Islet precursor cell (in vitro differentiated cells): ENCODE results near the gene LMCD1.
A peak's percentile ranks its signal among the peaks of the same experiment; 100 is the strongest.

ENCODE experiments used
- DNase-seq: peaks from one replicate; pipeline ENCODE4 v3.0.0-alpha.2; 2018

Gene LMCD1

DNA sequence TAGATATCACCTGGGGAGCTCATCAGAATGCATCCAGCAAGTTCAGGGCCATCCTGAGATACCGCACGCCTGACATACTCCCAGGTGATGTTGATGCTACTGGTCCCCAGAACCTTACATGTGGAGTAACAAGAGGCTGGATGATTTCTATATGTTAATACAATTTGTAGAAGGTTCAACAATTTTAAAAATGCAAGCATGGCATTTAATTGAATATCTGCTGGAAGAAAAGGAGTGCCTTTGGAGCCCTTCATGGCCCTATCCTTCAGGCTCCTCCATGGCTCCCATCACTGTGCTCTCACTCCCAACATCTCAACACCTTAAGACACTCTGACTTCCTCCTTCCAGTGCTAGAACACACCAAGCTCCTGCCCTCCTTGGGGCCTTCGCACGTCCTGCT lies 36.6 kb downstream of the LMCD1 start:
- DNase-seq: no peak

DNA sequence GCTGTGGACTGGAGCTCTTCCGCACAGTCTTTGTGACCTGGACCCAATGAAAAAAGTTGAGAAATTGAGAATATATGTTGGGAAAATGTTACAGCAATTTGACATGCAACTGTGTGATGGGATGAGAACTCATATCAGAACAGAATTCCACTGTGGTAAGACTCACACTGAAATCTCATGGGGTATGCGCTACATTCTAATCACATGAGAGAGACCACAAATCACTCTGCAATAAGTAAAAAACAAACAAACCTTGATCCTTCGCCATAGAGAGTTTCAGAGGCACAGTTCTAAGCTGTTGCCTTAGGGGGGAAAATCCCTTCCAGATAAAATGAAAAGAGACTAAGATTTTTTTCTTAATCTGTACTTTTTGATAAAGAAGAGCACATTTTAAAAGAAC lies 37.3 kb downstream of the LMCD1 start:
- no peak for DNase-seq

DNA sequence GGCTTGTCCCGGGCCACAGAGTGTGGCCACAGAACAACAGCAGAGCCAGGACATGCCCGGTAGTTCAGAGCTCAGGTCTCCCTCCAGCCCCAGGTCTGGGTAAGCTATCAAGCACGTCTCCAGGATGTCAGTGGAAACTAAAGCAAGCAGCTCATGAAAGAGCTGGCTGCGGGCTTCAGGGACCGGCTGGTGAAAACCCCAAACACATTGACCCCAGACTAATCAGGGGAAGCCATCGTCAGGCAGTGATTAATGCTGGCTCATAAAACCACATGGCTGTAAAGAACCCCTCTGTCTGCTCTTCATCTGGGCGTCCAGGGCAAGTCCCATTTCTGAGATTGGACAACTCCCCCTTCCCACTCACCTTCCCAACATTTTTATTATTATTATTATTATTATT lies 37.8 kb downstream of the LMCD1 start:
- DNase-seq: no peak

DNA sequence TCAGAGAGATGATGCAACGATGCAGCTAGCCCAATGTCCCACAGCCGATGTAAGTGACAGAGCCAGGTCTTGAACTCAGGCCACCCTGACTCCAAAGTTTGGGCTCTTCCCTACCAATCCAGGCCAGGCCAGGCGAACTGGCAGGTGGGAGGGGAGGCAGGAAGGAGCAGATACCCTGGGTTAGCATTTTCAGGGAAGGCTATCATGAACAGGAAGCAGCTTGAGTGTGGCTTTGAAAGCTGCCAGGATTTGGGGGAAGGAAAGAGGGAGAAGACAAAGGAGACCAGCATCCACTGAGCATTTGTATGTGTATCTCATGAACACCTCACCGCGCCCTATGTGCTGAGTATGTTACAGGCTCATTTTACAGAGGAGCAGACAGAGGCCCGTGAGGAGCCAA lies 38.8 kb downstream of the LMCD1 start:
- no peak for DNase-seq

DNA sequence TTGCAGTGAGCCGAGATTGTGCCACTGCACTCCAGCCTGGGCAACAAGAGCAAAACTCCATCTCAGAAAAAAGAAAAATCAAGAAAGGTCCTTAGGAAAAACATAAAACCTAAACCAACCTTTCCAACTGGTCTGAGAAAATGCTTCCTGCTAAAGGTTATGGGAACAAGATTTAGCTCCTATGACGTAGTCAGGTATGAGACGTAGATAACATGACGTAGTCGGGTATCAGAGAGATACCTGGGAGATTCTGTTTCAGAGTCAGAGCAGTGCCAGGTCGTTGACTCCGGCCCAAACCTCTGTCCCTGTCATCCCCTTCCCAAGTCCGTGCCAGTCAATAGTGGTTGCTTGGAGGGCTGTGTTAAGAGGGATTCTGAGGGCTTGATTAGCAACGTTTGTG lies 39.9 kb downstream of the LMCD1 start:
- no peak for DNase-seq

DNA sequence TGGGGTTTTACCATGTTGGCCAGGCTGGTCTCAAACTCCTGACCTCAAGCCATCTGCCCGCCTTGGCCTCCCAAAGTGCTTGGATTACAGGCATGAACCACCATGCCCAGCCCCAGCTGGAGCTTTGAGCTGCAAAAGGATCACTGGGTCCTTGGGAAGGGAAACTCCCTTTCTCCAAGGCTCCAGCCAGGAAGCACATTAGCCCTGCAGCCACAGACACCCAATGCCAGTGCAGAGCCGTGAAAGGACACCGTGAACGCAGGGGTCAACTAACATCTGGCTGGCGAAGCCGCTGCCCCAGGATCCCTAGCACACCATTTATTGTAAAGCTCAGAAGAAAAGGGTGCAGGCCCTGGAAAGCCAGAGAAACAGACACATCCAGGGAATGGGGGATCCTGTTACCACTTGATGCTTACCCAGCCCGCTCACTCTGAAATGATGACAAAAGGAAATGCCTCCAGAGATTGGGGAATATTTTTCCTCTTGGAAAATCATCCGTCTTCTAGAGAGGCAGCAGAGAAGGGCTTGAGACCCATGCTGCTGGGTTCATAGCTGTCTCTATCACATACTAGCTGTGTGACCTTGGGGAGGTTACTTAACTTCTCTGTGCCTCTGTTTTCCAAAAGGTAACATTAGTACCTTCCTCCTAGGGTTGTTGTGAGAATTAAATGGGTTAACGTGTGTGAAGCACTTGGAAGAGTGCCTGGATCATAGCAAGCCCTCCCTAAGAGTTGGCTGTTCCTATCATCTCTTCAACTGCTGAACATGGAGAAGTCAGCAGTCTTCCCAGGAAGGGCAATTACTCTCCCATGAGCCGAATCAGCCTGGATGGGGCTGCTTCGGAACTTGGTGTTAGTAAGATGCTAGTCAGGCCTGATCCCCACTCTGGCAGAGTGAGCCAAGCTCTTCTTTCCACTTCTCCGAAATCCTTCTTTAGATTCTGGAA lies 40.8 kb downstream of the LMCD1 start:
- DNase-seq: no peak

DNA sequence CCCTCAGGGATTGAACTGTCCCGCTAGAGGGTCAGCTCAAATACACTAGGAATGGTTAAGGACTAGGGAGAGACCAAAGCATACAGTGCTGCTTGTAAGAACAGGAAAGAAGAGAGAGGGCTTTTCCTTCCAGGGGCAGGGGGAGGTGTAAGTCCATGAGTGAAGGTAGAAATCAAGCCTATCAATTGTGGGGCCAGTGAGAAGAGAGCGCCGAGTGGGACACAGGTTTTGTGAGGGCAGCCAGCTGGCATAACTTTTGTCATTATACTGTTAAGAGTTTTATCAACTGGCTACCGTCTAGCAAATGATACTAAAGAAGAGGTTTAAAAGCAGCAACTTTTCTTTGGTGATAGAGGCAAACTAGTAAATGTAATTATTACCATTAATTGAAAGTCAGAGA lies 45.0 kb downstream of the LMCD1 start:
- no peak for DNase-seq

DNA sequence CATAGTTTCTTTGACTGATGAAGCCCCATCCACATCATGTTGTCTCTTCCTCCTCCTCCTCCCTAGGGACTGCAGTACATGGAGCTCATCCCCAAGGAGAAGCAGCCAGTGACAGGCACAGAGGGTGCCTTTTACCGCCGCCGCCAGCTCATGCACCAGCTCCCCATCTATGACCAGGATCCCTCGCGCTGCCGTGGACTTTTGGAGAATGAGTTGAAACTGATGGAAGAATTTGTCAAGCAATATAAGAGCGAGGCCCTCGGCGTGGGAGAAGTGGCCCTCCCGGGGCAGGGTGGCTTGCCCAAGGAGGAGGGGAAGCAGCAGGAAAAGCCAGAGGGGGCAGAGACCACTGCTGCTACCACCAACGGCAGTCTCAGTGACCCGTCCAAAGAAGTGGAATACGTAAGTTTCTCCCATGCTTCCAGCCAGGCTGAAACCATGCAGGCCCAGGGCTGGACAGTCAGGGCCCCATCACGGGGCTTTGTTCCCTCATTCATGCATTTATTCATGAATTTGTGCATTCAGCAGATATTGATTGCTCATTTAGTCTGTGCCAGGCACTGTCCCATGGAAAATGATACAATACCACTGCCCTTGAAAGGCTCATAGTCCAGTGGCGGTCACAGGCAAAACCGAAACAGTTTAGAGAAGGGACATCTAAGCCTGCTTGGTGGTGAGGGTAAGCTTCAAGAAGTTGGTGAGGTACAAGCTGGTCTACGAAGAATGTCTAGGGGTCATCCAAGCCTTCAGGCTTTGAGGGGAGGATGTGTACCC lies 47.1 kb downstream of the LMCD1 start:
- DNase-seq: no peak

DNA sequence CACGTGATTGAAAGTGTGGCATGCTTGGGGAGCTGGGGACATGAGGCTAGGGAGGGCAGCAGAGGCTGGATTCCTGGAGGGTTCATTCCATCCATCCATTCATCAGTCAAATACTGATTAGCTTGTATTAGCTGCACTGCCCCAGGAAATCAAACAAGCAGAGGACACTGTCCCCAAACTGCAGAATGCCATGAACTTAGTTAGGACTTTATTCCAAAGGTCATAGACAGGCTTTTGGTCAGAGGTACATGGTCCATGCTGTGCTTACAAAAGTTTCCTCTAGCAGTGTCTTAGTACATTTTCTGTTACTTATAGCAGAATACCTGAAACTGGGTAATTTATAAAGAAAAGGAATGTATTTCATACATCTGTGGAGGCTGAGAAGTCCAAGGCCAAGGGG lies 47.7 kb downstream of the LMCD1 start:
- no peak for DNase-seq

DNA sequence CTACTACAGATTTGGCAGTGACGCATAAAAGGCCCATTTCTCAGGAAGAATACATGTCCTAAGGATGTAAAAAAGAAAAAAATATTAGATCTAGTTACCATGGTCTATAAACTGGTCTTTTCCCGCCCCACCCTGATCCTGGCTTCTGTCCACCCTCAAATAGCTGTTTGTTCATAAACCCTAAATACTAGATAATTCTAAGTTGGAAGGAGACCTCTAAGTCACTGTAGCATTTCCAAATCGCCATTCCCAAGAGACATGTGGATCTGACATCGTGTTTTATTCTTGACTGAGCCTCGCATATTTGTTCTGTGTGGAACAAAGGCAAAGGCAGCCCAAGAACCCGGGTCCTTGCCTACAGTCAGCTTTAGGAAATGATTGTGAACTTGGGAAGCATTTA lies 49.0 kb downstream of the LMCD1 start:
- DNase-seq: no peak

DNA sequence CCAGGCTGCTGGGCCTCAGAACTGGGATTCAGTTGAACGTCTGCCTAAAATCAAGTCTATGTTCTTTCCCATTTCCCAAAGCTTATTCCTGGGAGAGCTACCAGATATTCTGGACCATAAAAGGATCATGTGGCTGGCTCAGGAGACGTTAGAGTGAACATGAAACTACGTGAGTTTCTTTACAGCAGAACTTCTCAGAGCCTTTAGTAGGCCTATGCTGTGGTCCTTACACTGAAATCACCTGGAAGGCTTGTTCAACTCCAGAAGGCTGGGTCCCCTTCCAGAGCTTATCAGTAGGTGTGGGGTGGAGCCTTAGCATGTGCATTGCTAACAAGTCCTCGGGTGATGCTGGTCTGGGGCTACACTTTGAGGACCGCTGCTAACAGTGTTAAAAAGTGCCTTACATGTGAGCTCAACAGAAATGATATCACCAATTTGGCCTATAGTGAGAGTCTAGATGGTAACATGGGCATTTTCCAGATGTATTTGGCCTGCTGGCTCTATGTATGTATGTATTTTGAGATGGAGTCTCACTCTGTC lies 50.7 kb downstream of the LMCD1 start:
- no peak for DNase-seq

DNA sequence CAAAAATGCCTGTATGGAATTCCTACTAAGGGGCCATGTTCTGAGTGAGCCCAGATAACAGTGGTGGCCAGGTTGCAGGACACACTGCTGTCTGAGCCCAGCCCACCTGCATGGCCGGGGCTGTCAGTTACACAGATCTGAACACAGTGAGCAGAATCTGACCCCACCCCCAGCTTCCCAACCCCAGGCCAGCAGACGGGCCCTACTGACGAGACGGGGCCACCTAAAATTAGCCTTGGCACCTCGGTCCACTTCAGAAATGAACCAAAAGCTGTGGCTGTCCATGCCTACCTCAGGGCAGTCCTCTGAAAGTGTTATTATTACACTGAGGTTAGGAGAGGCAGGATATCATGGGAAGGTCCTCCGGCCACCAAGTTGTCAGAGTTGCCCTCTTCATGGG lies 51.8 kb downstream of the LMCD1 start:
- no peak for DNase-seq

DNA sequence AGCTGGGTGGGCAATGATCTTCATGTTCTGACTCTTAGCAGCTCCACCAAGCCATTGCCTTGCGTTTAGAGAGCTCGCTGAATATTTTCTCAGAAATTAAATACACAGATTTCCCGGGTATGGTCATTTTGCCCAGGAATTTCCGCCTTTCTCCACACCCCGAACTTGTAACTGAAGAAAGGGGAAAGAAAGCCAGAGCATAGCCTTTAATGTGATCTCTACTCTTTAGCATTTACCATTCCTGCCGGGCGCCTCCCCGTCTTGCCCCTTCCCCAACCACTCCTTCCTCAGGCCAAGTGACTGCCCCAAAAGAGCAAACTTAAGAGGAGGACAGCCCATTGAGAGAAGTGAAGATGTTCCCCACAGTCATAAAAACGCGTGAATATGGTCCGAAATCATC lies 53.1 kb downstream of the LMCD1 start:
- DNase-seq: no peak

DNA sequence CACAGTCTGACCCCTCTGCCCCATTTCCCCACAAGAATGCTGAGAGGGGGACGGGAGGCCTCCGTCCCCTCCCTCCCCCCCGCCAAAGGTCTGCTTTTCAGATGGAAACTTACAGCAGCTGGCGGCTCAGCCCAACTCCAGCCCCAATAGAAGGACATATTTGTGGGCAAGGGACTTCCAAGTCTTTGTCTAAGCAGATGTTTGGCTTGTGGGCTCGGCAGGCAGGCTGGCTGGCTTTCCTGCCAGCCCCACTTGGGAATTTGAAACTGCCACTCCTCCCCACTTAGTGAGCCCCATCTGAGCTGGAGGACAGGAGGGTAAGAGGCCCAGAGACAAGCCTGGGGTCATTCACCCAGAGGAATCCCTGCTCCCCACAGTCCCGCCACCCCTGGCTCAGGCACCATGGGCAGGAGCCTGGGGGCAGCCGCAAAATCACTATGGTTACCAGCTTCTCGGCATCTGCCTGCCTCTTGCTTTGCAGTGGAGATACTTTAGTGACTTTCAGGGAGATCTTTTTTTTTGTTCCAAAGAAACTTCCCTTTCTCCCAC lies 53.6 kb downstream of the LMCD1 start:
- peak; percentile 63 for DNase-seq

DNA sequence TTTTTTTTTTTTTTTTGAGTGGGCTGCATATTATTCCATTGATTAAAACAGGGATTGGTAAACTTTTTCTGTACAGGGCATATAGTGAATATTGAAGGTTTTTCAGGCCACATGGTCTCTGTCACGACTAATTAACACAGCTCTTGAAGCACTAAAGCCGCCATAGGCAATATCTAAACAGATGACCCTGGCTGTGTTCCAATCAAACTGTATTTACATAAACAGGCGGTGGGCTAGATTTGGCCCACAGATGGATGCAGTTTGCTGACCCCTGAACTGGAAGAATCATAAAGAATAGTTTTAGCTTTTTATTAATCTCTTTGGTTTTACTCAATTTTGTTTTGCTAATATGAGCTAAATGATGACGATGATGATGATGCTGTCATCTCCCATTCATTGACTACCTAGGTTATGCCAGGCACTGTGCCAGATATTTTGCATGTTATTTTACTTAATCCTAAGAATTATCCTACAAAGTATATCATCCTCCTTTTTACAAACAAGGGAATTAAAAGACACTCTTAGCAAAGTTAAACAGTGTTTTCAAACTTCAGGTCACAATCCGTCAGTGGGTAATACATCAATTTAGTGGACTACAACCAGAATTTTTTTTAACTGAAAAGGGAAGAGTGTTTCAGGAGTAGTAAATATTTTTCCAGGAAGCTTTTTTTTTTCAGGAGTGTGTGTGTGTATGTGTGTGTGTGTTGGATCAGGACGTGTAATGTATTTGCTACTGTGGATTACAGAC lies 54.3 kb downstream of the LMCD1 start:
- no peak for DNase-seq

DNA sequence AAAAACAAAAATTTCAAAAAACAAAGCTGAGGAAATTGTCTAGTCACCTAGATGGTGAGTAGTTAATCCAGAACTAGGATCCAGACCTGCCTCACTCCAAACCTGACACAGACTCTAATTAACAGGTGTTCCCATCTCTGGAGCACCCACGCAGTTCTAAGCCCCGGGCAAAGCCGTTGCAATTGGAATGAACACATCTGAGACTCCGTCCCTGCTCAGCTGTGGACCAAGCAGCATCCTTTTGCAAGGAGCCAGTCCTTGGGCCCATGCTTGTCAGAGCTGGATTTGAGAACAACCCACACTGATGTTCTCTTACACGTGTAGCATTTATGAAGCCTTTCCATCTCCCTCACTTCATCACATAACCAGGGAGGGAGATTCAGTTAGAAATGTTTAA lies 54.8 kb downstream of the LMCD1 start:
- no peak for DNase-seq

DNA sequence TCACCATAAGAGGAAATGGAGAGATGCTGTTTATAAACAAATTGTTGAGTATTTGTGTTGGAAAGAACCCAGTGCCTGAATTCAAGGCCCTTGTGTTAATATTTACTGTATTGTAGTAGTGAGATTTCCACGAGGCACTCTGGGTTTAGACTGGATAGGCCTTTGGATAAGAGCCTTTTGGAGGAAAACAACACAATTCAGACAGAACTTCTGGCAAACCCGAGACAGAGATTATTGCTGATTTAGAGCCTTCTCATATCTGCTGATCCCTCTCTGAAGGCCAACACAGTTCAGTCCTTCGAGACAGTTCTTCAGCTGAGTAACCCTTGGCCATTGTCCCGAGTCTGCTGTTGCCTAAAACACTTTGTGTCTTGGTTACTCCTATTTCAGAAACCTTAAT lies 55.7 kb downstream of the LMCD1 start:
- no peak for DNase-seq

DNA sequence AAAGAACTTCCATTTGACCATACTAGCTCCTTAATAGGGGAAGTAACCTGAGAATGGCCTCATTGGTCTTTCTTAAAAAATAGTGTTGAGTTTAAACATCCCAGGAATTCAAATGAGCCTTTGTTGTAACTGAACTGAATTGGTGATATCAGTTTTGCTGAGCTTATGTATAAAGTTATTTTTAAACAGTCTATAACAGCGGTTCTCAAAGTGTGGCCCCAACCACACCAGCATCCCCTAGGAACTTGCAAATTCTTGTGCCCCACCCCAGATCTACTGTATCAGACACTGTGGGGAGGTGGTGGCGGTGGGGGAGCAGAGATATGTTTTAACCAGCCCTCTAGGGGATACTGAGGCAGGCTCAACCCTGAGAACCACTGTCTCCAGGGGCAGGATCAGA lies 57.0 kb downstream of the LMCD1 start:
- no peak for DNase-seq

DNA sequence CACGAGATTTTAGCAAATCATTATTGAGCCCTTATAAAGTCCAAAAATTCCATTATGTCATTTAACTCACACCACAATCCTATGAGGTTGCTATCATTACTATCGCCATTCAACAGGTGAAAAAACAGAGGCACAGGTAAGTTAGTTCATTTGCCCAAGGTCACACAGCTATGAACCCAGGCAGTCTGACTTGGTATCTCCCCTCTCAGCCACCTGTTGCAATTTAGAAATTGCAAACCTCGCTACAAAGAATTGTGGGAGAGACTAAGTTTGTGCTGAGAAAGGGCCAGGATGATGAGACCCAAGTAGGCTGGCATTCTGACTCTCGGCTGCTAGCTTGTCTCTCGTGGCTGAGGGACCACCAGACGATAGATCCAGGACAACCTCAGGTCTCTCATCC lies 57.7 kb downstream of the LMCD1 start:
- no peak for DNase-seq

DNA sequence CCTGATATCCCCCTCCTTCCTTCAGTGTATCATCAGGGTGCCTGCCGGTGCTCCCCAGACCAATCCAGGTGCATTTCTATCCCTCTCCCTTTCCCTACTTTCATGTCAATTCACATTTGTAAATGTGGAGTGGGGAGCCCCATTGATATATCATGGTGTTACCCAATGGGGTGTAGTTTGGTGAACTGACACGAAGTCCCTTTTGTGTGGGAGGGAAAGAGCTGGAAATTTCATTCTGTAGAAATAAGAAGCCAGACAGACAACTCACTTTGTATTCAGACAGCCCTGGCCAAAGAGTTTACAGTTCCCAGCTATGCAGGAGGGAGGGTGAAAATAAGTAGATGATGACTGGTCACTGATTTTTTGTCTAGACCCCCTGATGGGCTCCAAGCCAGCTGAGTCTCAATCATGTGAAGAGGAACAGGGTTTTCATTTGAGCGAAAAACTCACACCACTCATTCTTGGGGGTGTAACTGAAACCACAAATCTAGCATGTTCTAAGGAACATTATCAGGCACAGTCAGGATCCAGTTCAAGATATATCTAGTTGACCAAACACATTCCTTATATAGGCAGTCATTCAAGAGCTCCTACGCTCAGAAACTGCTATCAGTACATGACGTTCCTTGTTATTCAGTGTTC lies 58.9 kb downstream of the LMCD1 start:
- DNase-seq: no peak

DNA sequence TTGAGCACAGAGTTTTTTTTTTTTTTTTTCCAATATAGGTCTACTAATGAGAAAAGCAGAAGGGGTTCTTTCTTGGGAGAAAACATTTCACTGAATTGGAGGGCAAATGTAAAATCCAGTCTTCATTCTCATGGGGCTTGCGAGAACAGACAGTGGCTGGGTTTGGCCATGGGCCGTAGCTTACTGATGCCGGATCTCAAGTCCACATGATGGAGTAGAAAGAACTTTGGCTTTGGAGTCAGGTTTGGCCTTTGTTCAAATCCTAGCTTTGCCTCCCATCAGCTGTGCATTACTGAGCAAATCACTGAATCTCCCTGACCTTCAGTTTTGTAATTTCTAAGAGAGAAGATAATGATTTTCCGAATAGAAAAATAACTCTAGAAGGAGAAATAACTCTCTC lies 59.7 kb downstream of the LMCD1 start:
- no peak for DNase-seq

DNA sequence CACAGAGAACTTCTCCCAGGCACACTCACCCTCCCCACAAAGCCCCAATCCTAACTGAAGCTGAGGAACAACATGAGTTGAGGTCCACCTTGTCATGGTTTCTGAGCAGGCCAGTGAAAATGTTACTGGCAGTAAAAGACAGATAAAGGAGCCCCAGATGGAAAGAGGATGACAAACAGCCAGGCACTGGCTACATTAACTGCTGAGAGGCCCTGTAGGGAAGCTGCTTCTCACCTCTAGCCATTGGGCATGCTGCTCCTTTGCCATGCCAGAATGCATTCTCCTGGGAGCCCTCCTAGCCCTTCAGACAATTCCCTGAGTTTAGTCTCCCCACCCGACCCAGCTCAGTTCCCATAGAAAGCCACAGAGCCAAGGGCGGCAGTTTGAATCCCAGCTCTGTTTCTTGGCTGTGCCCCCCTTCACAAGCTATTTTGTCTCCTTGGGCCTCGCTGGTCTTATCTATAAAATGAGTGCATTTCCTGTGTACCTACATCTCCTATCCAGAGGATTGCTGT lies 60.5 kb downstream of the LMCD1 start:
- no peak for DNase-seq
